Mesothelial cell of epicardium (in vitro differentiated cells): ENCODE measurements around the gene KIFC3. TPM values are rescaled to one million over a fixed set of nuclear protein-coding genes. Genes with fewer than 3 reads are reported as not detected.

ENCODE experiments used
- DNase-seq, 2 experiments: peaks; one replicate each; pipeline ENCODE4 v3.0.0; 2021; ENCODE audit warnings: low spot score in 2 of 2; ENCODE audit not compliant: unreplicated experiment in 2 of 2
- H3K27ac Mint-ChIP-seq: 2 replicates; pipeline ENCODE4 v1.8.0; 2021; ENCODE audit warnings: mixed read lengths
- H3K27me3 Mint-ChIP-seq: 2 replicates; pipeline ENCODE4 v1.8.0; 2021; ENCODE audit warnings: low read depth, mixed read lengths
- H3K36me3 Mint-ChIP-seq: 2 replicates; pipeline ENCODE4 v1.8.0; 2021; ENCODE audit warnings: mixed read lengths
- H3K4me1 Mint-ChIP-seq: 2 replicates; pipeline ENCODE4 v1.8.0; 2021; ENCODE audit warnings: mixed read lengths
- H3K4me3 Mint-ChIP-seq: 2 replicates; pipeline ENCODE4 v1.8.0; 2021; ENCODE audit warnings: mild to moderate bottlenecking, moderate library complexity, mixed read lengths
- H3K9me3 Mint-ChIP-seq: 2 replicates; pipeline ENCODE4 v1.8.0; 2021; ENCODE audit warnings: mixed read lengths
- total RNA-seq: library from RNA; stranded (reverse); gene quantifications from 3 replicates; pipeline ENCODE4 v1.2.1, GENCODE V29; 2021
- TF ChIP-seq, protein P1 (sequence below): fragments of 200-600 bp; sonication (generic); IDR thresholded peaks from one replicate; pipeline ENCODE4 v1.5.0; 2021; ENCODE audit warnings: antibody characterized with exemption; ENCODE audit not compliant: unreplicated experiment

The KIFC3 gene
- total RNA-seq, 1 donor from 2014 or later: 38.7 TPM

- no peak overlapping the region for H3K27ac Mint-ChIP-seq
- peaks cover 13% of the 10 kb centered on the region for H3K36me3 Mint-ChIP-seq
- peaks cover 2% of the 10 kb centered on the region for H3K4me1 Mint-ChIP-seq
- DNase-seq: no peak
- H3K4me3 Mint-ChIP-seq: no peak overlapping the region
- TF ChIP-seq, protein P1, sequence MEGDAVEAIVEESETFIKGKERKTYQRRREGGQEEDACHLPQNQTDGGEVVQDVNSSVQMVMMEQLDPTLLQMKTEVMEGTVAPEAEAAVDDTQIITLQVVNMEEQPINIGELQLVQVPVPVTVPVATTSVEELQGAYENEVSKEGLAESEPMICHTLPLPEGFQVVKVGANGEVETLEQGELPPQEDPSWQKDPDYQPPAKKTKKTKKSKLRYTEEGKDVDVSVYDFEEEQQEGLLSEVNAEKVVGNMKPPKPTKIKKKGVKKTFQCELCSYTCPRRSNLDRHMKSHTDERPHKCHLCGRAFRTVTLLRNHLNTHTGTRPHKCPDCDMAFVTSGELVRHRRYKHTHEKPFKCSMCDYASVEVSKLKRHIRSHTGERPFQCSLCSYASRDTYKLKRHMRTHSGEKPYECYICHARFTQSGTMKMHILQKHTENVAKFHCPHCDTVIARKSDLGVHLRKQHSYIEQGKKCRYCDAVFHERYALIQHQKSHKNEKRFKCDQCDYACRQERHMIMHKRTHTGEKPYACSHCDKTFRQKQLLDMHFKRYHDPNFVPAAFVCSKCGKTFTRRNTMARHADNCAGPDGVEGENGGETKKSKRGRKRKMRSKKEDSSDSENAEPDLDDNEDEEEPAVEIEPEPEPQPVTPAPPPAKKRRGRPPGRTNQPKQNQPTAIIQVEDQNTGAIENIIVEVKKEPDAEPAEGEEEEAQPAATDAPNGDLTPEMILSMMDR: no peak
- H3K27me3 Mint-ChIP-seq: no peaks in the 10 kb centered on the region
- H3K9me3 Mint-ChIP-seq: no peaks in the 10 kb centered on the region
Observed at GRCh38 chr16:57788252-57788841, 13.9 kb downstream of the KIFC3 start.

DNA sequence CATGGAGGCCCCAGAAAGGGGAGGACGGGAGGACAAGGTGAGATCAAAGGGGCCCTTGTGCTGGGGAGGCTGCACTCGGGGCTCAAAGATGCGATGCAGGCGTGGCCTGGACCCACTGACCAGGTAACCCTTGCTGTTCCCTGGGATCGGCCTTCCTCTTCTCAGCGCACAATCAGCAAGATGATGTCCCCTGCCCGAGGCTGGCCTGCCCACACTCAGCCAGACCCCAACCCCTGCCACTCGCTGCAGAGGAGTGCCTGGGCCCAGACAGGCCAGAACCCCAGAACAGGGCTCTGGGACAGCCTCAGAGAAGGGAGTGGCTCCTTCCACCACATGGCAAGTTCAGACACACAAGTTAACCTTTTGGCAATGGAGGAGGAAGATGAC, 14.8 kb downstream of the KIFC3 start:
- Mint-ChIP-seq H3K4me1 (peaks cover 2% of the 10 kb centered on the region), H3K9me3 (no peaks in the 10 kb centered on the region), H3K27ac (no peak overlapping the region), H3K36me3 (peaks cover 13% of the 10 kb centered on the region), H3K27me3 (no peaks in the 10 kb centered on the region), H3K4me3 (no peak overlapping the region)
- TF ChIP-seq, protein P1: no peak
- no peak for DNase-seq

GRCh38 chr16:57786632-57787518, 15.4 kb downstream of the KIFC3 start:
- Mint-ChIP-seq H3K27me3 (no peaks in the 10 kb centered on the region), H3K4me3 (no peak overlapping the region), H3K9me3 (no peaks in the 10 kb centered on the region), H3K4me1 (peaks cover 2% of the 10 kb centered on the region), H3K27ac (no peak overlapping the region), H3K36me3 (peaks cover 11% of the 10 kb centered on the region)
- DNase-seq: no peak
- TF ChIP-seq, protein P1: no peak

DNA sequence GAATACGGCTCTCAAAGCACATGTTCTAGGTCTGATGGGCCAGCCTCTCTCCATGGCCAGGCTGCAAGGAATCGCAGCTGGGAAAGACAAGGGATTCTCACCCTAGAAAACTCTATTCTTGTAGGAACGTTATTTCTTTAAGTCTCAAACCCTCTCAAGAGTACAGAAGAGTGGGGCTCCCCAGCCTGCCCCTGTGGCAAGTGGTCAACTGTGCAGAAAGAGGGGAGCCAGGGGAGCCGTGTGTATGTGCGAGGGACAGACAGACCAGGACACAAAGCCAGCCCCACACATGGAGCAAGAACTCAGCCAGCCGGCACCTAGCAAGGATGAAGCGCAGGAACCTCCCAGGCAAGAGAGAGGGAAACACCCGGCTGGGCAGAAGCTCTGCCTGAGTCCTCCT, 16.4 kb downstream of the KIFC3 start:
- no peak overlapping the region for H3K27ac Mint-ChIP-seq
- H3K4me3 Mint-ChIP-seq: no peak overlapping the region
- H3K9me3 Mint-ChIP-seq: no peaks in the 10 kb centered on the region
- no peaks in the 10 kb centered on the region for H3K27me3 Mint-ChIP-seq
- H3K4me1 Mint-ChIP-seq: peaks cover 2% of the 10 kb centered on the region
- DNase-seq: no peak
- peaks cover 11% of the 10 kb centered on the region for H3K36me3 Mint-ChIP-seq
- TF ChIP-seq, protein P1: no peak

GRCh38 chr16:57785385-57785784, 16.9 kb downstream of the KIFC3 start:
- Mint-ChIP-seq H3K27me3 (no peaks in the 10 kb centered on the region), H3K4me3 (no peak overlapping the region), H3K9me3 (no peaks in the 10 kb centered on the region), H3K36me3 (peaks cover 11% of the 10 kb centered on the region), H3K4me1 (peaks cover 2% of the 10 kb centered on the region), H3K27ac (no peak overlapping the region)
- no peak for DNase-seq
- TF ChIP-seq, protein P1: no peak
